Stimulated activated CD4-positive, alpha-beta T cell treated with anti-CD3 and anti-CD28 coated beads, Interleukin-15, amount 100 ng/mL, for 24 hours (primary cell): Measurements from ENCODE around the gene NOP56.

Source experiments
- DNase-seq: peaks from one replicate; pipeline ENCODE4 v3.0.0-alpha.2; 2020

Gene NOP56

GRCh38 chr20:2705931-2706645 is 53.7 kb downstream of the NOP56 start:
- no peak for DNase-seq

- DNase-seq: no peak
Measured at GRCh38 chr20:2706688-2707352, 54.4 kb downstream of the NOP56 start.

- no peak for DNase-seq
Measured at GRCh38 chr20:2707353-2708072, 55.1 kb downstream of the NOP56 start.
